ENCODE data around the gene PSMB11. TPM values are rescaled to one million over a fixed set of nuclear protein-coding genes. Genes with fewer than 3 reads are reported as not detected.

PSMB11 gene
- total RNA-seq, 1 experiment from 2014 or later, result not detected

- H3K36me3 Mint-ChIP-seq (ENCODE audit: insufficient read depth, unreplicated experiment), result peaks cover 85% of the 10 kb centered on the region
- BruUV-seq (replicated peaks), result no TSS peak
- TF ChIP-seq, protein P1, sequence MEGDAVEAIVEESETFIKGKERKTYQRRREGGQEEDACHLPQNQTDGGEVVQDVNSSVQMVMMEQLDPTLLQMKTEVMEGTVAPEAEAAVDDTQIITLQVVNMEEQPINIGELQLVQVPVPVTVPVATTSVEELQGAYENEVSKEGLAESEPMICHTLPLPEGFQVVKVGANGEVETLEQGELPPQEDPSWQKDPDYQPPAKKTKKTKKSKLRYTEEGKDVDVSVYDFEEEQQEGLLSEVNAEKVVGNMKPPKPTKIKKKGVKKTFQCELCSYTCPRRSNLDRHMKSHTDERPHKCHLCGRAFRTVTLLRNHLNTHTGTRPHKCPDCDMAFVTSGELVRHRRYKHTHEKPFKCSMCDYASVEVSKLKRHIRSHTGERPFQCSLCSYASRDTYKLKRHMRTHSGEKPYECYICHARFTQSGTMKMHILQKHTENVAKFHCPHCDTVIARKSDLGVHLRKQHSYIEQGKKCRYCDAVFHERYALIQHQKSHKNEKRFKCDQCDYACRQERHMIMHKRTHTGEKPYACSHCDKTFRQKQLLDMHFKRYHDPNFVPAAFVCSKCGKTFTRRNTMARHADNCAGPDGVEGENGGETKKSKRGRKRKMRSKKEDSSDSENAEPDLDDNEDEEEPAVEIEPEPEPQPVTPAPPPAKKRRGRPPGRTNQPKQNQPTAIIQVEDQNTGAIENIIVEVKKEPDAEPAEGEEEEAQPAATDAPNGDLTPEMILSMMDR (IDR thresholded peaks at IDR 0.05; ENCODE audit: unreplicated experiment), result no peak
- no peak overlapping the region for H3K27ac Mint-ChIP-seq (ENCODE audit: low read depth, unreplicated experiment)
- ChIA-PET CTCF (interaction anchor here (0.6 to 16.3 kb wide), 16 partner anchors 8 to 506 kb away, joined by 3 to 620 read pairs (median 8); partner anchors contain the start of genes AJUBA and CDH24), POLR2A (interaction anchor here (0.6 to 1.9 kb wide), 3 partner anchors 28 to 1128 kb away, joined by 3 to 27 read pairs (median 5); partner anchors contain the start of genes ACIN1, C14orf119 and TM9SF1)
- intact Hi-C loops (cut with micrococcal nuclease), result no loop called here
- no peak overlapping the region for H3K4me3 Mint-ChIP-seq (ENCODE audit: unreplicated experiment)
- peaks cover 38% of the 10 kb centered on the region for H3K4me1 Mint-ChIP-seq (ENCODE audit: insufficient read depth, unreplicated experiment)
- no peaks in the 10 kb centered on the region for H3K9me3 Mint-ChIP-seq (ENCODE audit: unreplicated experiment)
- no peak for DNase-seq (ENCODE audit: unreplicated experiment)
- H3K27me3 Mint-ChIP-seq (ENCODE audit: insufficient read depth, unreplicated experiment), result no peaks in the 10 kb centered on the region
Observed at GRCh38 chr14:23066855-23067744, 25.1 kb downstream of the PSMB11 start.

DNA sequence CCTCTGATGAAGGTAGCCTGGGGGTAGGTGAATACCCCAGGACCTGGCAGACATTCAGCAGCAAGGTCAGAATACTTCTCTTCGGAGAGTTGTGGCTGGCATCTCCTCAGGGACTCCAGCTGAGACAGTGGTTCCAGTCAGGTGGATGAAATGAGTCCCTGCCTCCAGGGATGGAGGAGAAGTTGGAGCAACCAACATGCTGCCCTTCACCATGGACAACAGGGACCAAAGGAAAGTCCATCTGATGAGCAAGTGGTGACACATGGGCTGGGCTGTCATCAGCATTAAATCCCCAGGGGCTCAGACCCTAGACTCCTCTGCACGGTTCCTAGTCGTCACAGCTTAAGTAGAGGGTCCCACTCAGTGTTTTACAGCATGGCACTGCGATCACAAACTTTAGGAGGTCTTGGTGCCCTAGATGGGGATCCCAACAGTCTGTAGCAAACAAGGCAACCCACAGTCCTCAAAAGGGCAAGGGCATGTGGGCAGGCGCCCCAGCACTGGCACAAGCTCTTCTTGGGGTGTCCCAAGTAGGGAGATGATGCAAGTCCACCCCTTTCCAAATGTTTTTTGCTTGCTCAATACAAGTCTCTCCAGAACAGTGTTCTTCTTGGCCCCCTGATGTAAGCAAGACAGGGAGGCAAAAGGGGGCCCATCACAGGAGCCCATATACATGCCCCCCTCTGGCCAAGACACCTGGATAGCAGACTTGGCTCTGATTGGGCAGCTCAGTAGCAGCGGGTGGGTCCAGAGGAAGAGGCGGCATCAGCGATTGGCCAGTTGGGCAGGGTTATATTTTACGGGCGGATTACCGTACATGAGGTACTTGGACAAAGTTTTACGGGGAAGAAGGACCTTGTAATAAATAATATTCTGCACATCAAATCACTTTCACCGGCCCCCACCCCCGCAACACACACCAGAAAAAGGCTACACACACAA lies 26.1 kb downstream of the PSMB11 start:
- no TSS peak for BruUV-seq (replicated peaks)
- Mint-ChIP-seq H3K36me3 (ENCODE audit: insufficient read depth, unreplicated experiment) (peaks cover 82% of the 10 kb centered on the region), H3K27me3 (ENCODE audit: insufficient read depth, unreplicated experiment) (no peaks in the 10 kb centered on the region), H3K4me3 (ENCODE audit: unreplicated experiment) (peak overlapping the region; percentile 50), H3K9me3 (ENCODE audit: unreplicated experiment) (no peaks in the 10 kb centered on the region), H3K4me1 (ENCODE audit: insufficient read depth, unreplicated experiment) (peaks cover 31% of the 10 kb centered on the region), H3K27ac (ENCODE audit: low read depth, unreplicated experiment) (no peak overlapping the region)
- ChIA-PET CTCF (interaction anchor here (0.6 to 16.3 kb wide), 70 partner anchors 9 to 1046 kb away, joined by 3 to 620 read pairs (median 5); partner anchors contain the start of genes ACIN1, AJUBA, C14orf119 and CDH24), POLR2A (interaction anchor here (0.6 to 1.9 kb wide), 18 partner anchors 8 to 300 kb away, joined by 3 to 27 read pairs (median 3); partner anchors contain the start of genes ACIN1, C14orf119, CDH24 and PPP1R3E)
- intact Hi-C loops (cut with micrococcal nuclease), result no loop called here
- TF ChIP-seq, protein P1 (IDR thresholded peaks at IDR 0.05; ENCODE audit: unreplicated experiment), result no peak
- no peak for DNase-seq (ENCODE audit: unreplicated experiment)

DNA sequence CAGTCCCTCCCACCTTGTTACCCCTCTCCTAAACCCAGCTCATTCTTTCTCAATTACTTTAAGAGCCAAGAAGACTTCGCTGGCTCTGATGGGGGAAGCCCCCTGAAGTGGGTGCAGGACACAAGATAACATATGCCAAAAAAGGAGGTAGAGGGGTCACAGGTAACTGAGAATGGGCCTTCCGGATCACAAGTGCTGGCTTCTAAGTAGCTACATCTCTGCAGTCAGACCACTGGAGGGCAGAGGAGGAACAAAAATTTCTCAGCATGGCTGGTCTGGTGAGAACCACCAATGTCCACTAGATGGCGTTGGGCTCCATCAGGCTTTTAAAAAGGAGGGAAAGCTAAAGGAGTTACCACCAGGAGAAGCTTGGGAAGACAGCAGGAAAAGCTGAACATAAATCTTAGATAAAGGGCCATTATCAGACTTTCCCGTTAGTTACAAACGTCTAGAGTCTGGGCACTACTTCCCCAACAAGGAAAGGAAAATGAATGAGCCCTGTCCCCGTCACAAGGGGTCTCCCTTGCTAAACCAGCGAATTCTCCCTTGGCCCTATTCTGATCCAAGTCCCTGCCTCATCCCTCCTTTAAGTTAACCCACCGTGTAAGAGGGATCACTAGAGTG lies 26.9 kb downstream of the PSMB11 start:
- no TSS peak for BruUV-seq (replicated peaks)
- H3K9me3 Mint-ChIP-seq (ENCODE audit: unreplicated experiment), result no peaks in the 10 kb centered on the region
- ChIA-PET POLR2A (interaction anchor here (0.6 to 1.9 kb wide), 18 partner anchors 9 to 301 kb away, joined by 3 to 27 read pairs (median 3); partner anchors contain the start of genes ACIN1, AJUBA, C14orf119 and CDH24), CTCF (interaction anchor here (0.6 to 16.3 kb wide), 72 partner anchors 10 to 1618 kb away, joined by 3 to 620 read pairs (median 5); partner anchors contain the start of genes ACIN1, AJUBA, C14orf119 and CDH24)
- H3K4me1 Mint-ChIP-seq (ENCODE audit: insufficient read depth, unreplicated experiment), result peaks cover 26% of the 10 kb centered on the region
- intact Hi-C loops (cut with micrococcal nuclease), result loop anchor here (1.0 kb wide), 1 partner anchor 40 kb away; no protein-coding TSS in a partner anchor
- no peaks in the 10 kb centered on the region for H3K27me3 Mint-ChIP-seq (ENCODE audit: insufficient read depth, unreplicated experiment)
- TF ChIP-seq, protein P1 (IDR thresholded peaks at IDR 0.05; ENCODE audit: unreplicated experiment), result peak; percentile 94
- DNase-seq (ENCODE audit: unreplicated experiment), result peak; percentile 93
- H3K36me3 Mint-ChIP-seq (ENCODE audit: insufficient read depth, unreplicated experiment), result peaks cover 82% of the 10 kb centered on the region
- no peak overlapping the region for H3K27ac Mint-ChIP-seq (ENCODE audit: low read depth, unreplicated experiment)
- peak overlapping the region; percentile 50 for H3K4me3 Mint-ChIP-seq (ENCODE audit: unreplicated experiment)

Data from MCF 10A (cell line).